ENCODE data around the gene THRAP3. TPM values are rescaled to one million over a fixed set of nuclear protein-coding genes. Genes with fewer than 3 reads are reported as not detected.

THRAP3 gene
- total and polyA plus RNA-seq, 2 of the 8 experiments (the other 6 are each of a cell fraction or from before 2014, with no cell fraction given) = 40.2 to 183 TPM

DNA sequence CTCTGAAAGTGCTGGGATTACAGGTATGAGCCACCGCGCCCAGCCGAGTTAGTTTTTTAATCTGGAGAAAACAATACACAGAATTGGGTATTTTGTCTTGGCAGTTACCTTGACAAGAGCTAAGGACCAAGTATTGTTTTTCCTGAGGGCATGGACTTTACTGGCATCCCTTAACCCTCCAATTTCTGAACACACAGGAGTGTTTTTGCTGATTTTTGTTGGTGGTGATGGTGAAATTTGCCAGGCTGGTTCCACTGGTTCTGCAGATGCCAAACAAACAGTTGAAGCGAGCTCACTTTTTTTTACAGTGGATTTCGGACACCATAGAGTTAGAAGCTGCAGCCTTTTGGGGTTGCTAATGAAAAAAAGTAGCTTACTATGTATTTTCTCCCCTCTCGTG lies 44.7 kb downstream of the THRAP3 start (continued):
- TF ChIP-seq, protein P1, sequence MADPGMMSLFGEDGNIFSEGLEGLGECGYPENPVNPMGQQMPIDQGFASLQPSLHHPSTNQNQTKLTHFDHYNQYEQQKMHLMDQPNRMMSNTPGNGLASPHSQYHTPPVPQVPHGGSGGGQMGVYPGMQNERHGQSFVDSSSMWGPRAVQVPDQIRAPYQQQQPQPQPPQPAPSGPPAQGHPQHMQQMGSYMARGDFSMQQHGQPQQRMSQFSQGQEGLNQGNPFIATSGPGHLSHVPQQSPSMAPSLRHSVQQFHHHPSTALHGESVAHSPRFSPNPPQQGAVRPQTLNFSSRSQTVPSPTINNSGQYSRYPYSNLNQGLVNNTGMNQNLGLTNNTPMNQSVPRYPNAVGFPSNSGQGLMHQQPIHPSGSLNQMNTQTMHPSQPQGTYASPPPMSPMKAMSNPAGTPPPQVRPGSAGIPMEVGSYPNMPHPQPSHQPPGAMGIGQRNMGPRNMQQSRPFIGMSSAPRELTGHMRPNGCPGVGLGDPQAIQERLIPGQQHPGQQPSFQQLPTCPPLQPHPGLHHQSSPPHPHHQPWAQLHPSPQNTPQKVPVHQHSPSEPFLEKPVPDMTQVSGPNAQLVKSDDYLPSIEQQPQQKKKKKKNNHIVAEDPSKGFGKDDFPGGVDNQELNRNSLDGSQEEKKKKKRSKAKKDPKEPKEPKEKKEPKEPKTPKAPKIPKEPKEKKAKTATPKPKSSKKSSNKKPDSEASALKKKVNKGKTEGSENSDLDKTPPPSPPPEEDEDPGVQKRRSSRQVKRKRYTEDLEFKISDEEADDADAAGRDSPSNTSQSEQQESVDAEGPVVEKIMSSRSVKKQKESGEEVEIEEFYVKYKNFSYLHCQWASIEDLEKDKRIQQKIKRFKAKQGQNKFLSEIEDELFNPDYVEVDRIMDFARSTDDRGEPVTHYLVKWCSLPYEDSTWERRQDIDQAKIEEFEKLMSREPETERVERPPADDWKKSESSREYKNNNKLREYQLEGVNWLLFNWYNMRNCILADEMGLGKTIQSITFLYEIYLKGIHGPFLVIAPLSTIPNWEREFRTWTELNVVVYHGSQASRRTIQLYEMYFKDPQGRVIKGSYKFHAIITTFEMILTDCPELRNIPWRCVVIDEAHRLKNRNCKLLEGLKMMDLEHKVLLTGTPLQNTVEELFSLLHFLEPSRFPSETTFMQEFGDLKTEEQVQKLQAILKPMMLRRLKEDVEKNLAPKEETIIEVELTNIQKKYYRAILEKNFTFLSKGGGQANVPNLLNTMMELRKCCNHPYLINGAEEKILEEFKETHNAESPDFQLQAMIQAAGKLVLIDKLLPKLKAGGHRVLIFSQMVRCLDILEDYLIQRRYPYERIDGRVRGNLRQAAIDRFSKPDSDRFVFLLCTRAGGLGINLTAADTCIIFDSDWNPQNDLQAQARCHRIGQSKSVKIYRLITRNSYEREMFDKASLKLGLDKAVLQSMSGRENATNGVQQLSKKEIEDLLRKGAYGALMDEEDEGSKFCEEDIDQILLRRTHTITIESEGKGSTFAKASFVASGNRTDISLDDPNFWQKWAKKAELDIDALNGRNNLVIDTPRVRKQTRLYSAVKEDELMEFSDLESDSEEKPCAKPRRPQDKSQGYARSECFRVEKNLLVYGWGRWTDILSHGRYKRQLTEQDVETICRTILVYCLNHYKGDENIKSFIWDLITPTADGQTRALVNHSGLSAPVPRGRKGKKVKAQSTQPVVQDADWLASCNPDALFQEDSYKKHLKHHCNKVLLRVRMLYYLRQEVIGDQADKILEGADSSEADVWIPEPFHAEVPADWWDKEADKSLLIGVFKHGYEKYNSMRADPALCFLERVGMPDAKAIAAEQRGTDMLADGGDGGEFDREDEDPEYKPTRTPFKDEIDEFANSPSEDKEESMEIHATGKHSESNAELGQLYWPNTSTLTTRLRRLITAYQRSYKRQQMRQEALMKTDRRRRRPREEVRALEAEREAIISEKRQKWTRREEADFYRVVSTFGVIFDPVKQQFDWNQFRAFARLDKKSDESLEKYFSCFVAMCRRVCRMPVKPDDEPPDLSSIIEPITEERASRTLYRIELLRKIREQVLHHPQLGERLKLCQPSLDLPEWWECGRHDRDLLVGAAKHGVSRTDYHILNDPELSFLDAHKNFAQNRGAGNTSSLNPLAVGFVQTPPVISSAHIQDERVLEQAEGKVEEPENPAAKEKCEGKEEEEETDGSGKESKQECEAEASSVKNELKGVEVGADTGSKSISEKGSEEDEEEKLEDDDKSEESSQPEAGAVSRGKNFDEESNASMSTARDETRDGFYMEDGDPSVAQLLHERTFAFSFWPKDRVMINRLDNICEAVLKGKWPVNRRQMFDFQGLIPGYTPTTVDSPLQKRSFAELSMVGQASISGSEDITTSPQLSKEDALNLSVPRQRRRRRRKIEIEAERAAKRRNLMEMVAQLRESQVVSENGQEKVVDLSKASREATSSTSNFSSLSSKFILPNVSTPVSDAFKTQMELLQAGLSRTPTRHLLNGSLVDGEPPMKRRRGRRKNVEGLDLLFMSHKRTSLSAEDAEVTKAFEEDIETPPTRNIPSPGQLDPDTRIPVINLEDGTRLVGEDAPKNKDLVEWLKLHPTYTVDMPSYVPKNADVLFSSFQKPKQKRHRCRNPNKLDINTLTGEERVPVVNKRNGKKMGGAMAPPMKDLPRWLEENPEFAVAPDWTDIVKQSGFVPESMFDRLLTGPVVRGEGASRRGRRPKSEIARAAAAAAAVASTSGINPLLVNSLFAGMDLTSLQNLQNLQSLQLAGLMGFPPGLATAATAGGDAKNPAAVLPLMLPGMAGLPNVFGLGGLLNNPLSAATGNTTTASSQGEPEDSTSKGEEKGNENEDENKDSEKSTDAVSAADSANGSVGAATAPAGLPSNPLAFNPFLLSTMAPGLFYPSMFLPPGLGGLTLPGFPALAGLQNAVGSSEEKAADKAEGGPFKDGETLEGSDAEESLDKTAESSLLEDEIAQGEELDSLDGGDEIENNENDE (IDR thresholded peaks at IDR 0.05; ENCODE audit: insufficient replicate concordance, low read length) = no peak
- TF ChIP-seq MAFK (IDR thresholded peaks at IDR 0.05; ENCODE audit: low read depth, low read length) (no peak), SIN3A (conservative IDR thresholded peaks at IDR 0.05 in 1 of 2, IDR thresholded peaks at IDR 0.05 in 1 of 2; ENCODE audit: low read depth in 1 of 2, low read length in 2 of 2) (no peak), RAD21 (IDR thresholded peaks at IDR 0.05 in 1 of 2, conservative IDR thresholded peaks at IDR 0.05 in 1 of 2; ENCODE audit: low read depth in 2 of 2, low read length in 2 of 2) (no peak)
- TF ChIP-seq, protein P2, sequence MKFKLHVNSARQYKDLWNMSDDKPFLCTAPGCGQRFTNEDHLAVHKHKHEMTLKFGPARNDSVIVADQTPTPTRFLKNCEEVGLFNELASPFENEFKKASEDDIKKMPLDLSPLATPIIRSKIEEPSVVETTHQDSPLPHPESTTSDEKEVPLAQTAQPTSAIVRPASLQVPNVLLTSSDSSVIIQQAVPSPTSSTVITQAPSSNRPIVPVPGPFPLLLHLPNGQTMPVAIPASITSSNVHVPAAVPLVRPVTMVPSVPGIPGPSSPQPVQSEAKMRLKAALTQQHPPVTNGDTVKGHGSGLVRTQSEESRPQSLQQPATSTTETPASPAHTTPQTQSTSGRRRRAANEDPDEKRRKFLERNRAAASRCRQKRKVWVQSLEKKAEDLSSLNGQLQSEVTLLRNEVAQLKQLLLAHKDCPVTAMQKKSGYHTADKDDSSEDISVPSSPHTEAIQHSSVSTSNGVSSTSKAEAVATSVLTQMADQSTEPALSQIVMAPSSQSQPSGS (IDR thresholded peaks at IDR 0.05; ENCODE audit: low read length) = no peak

All from H1 (cell line).